HCT116 (cell line): Measurements from ENCODE around the gene TRIM24. TPM values are rescaled to one million over a fixed set of nuclear protein-coding genes. Genes with fewer than 3 reads are reported as not detected.

ENCODE experiments used
- ATAC-seq: fragments of 200-7000 bp; cut with Tn5 transposase; 2 replicates; pipeline ENCODE4 v1.9.1; 2020; ENCODE audit warnings: mild to moderate bottlenecking, moderate library complexity
- BruUV-seq: library from RNA; stranded (reverse); fragments of 400-500 nt; replicated peaks from 2 replicates; lab custom pipeline; 2021; lab: Mats Ljungman, UMichigan
- CTCF ChIA-PET: fragments of 300-600 bp; sonication (Branson Sonifier 250); formaldehyde crosslinking; loops from one replicate; lab custom pipeline; 2021; ENCODE audit warnings: antibody characterized with exemption; lab: Charles Lee
- POLR2A ChIA-PET: fragments of 300-600, 350-600 bp; sonication (Branson Sonifier 250); formaldehyde crosslinking; loops from one replicate; lab custom pipeline; 2021; ENCODE audit warnings: antibody characterized with exemption; lab: Charles Lee
- RAD21 ChIA-PET, 2 experiments: fragments of 300-600 bp; sonication (Branson Sonifier 250); formaldehyde crosslinking; loops; one replicate each; lab custom pipeline; 2023; ENCODE audit warnings: low total read pairs in 2 of 2; ENCODE audit not compliant: uncharacterized antibody in 2 of 2, unreplicated experiment in 2 of 2, low non-redundant PET in 1 of 2; lab: Charles Lee
- DNase-seq: peaks from one replicate; pipeline ENCODE4 v3.0.0-alpha.2; 2010; ENCODE audit warnings: low read depth, low spot score
- H2AFZ ChIP-seq: fragments of 200-600 bp; shearing (Covaris generic), sonication (generic); 2 replicates; pipeline ENCODE4 v1.6.1; 2017; ENCODE audit warnings: low read depth, mixed run types, mixed read lengths, antibody characterized with exemption, low read length; ENCODE audit not compliant: poor library complexity, severe bottlenecking
- H3K27ac ChIP-seq: 2 replicates; pipeline ENCODE4 v1.5.1; 2012; ENCODE audit warnings: low read depth, low read length
- H3K27me3 ChIP-seq: fragments of 200-600 bp; sonication (generic); 2 replicates; pipeline ENCODE4 v1.6.1; 2016; ENCODE audit warnings: mixed run types, low read length, mixed read lengths; ENCODE audit not compliant: insufficient read depth
- H3K36me3 ChIP-seq, 2 experiments: fragments of 200-500 bp in 1 of 2; fragments of 200-600 bp in 1 of 2; sonication (Bioruptor generic) in 1 of 2; sonication (generic) in 1 of 2; 2 replicates each; pipeline versions ENCODE4 v1.5.1 to v1.6.1; 2014 to 2016; ENCODE audit warnings: low read length in 2 of 2, inconsistent platforms in 1 of 2, mixed read lengths in 1 of 2, mixed run types in 1 of 2; ENCODE audit not compliant: insufficient read depth in 2 of 2, control insufficient read depth in 1 of 2
- H3K4me1 ChIP-seq, 2 experiments: fragments of 200-600 bp in 1 of 2; sonication (generic) in 1 of 2; 2 replicates each; pipeline versions ENCODE4 v1.5.1 to v1.6.1; 2012 to 2017; ENCODE audit warnings: low read length in 2 of 2, inconsistent platforms in 1 of 2, mild to moderate bottlenecking in 1 of 2, mixed read lengths in 1 of 2, mixed run types in 1 of 2, moderate library complexity in 1 of 2; ENCODE audit not compliant: insufficient read depth in 2 of 2, control insufficient read depth in 1 of 2
- H3K4me2 ChIP-seq: fragments of 200-600 bp; sonication (generic); 2 replicates; pipeline ENCODE4 v1.6.1; 2017; ENCODE audit warnings: mixed run types, low read length, mixed read lengths
- H3K4me3 ChIP-seq, 2 experiments: fragments of 200-600 bp in 1 of 2; sonication (generic) in 1 of 2; replicated peaks in 1 of 2; 2 replicates each; pipeline ENCODE4 v1.5.1; 2011 to 2016; ENCODE audit warnings: low read length in 2 of 2, control low read depth in 1 of 2, low read depth in 1 of 2, mild to moderate bottlenecking in 1 of 2, mixed read lengths in 1 of 2, mixed run types in 1 of 2
- H3K79me2 ChIP-seq: fragments of 200-600 bp; sonication (generic); 2 replicates; pipeline ENCODE4 v1.6.1; 2017; ENCODE audit warnings: mild to moderate bottlenecking, mixed run types, low read length, moderate library complexity, mixed read lengths; ENCODE audit not compliant: insufficient read depth
- H3K9ac ChIP-seq: fragments of 200-600 bp; sonication (generic); 2 replicates; pipeline ENCODE4 v1.6.1; 2016; ENCODE audit warnings: low read length, mixed read lengths
- H3K9me2 ChIP-seq: fragments of 200-600 bp; sonication (generic), shearing (Covaris generic); 2 replicates; pipeline ENCODE4 v1.6.1; 2017; ENCODE audit warnings: mixed run types, mild to moderate bottlenecking, moderate library complexity; ENCODE audit not compliant: insufficient read depth
- H3K9me3 ChIP-seq, 2 experiments: fragments of 200-500 bp in 1 of 2; fragments of 200-600 bp in 1 of 2; sonication (Bioruptor generic) in 1 of 2; sonication (generic) in 1 of 2; 2 replicates each; pipeline ENCODE4 v1.6.1; 2014 to 2017; ENCODE audit warnings: low read length in 2 of 2, mixed read lengths in 2 of 2, inconsistent platforms in 1 of 2, low read depth in 1 of 2, mild to moderate bottlenecking in 1 of 2, mixed run types in 1 of 2, moderate library complexity in 1 of 2; ENCODE audit not compliant: control insufficient read depth in 1 of 2, insufficient read depth in 1 of 2
- H4K20me1 ChIP-seq: fragments of 200-600 bp; sonication (generic), shearing (Covaris generic); 2 replicates; pipeline ENCODE4 v1.6.1; 2017; ENCODE audit warnings: mixed run types, mild to moderate bottlenecking, moderate library complexity; ENCODE audit not compliant: insufficient read depth
- CBX3 ChIP-seq: IDR thresholded peaks from 2 replicates; pipeline ENCODE4 v1.6.1; 2012; ENCODE audit warnings: low read depth
- EZH2 ChIP-seq: fragments of 200-600 bp; sonication (generic); IDR thresholded peaks from 2 replicates; pipeline ENCODE4 v1.6.1; 2017; ENCODE audit warnings: antibody characterized with exemption, mixed run types
- EZH2phosphoT487 ChIP-seq: fragments of 200-600 bp; IDR thresholded peaks from 2 replicates; pipeline ENCODE4 v1.6.1; 2018; ENCODE audit warnings: antibody characterized with exemption, borderline replicate concordance
- FOSL1 ChIP-seq: IDR thresholded peaks from 2 replicates; pipeline ENCODE4 v1.6.1; 2012; ENCODE audit warnings: low read depth
- POLR2A ChIP-seq: IDR thresholded peaks from 2 replicates; pipeline ENCODE4 v1.7.0; 2011; ENCODE audit warnings: borderline replicate concordance; ENCODE audit not compliant: insufficient read depth, insufficient read length; ENCODE audit errors: extremely low read depth
- REST ChIP-seq: IDR thresholded peaks from 2 replicates; pipeline ENCODE4 v1.6.1; 2012; ENCODE audit warnings: low read depth
- SP1 ChIP-seq: IDR thresholded peaks from 2 replicates; pipeline ENCODE4 v1.6.1; 2012; ENCODE audit warnings: low read depth
- TCF7L2 ChIP-seq: IDR thresholded peaks from 2 replicates; pipeline ENCODE4 v1.7.0; 2011; ENCODE audit warnings: borderline replicate concordance, inconsistent platforms; ENCODE audit not compliant: insufficient read depth, insufficient read length; ENCODE audit errors: extremely low read depth
- YY1 ChIP-seq: IDR thresholded peaks from 2 replicates; pipeline ENCODE4 v1.6.1; 2011; ENCODE audit warnings: low read length, low read depth, moderate library complexity, mild to moderate bottlenecking; ENCODE audit not compliant: insufficient replicate concordance; ENCODE audit errors: extremely low read depth
- ZFX ChIP-seq: fragments of 450-650 bp; IDR thresholded peaks from 2 replicates; pipeline ENCODE4 v1.6.1; 2017
- ZNF274 ChIP-seq: fragments of 200-500 bp; sonication (Bioruptor generic); IDR thresholded peaks from 2 replicates; pipeline ENCODE4 v1.6.1; 2014; ENCODE audit warnings: mild to moderate bottlenecking, low read depth, low read length, inconsistent platforms
- intact Hi-C: fragments of 100-400 bp; cut with micrococcal nuclease; formaldehyde crosslinking; loops from 2 replicates; pipeline ENCODE4 v1.10.0; 2022
- total RNA-seq: library from RNA; stranded (reverse); gene quantifications from one replicate; pipeline ENCODE4 v1.2.1, GENCODE V29; 2021; ENCODE audit not compliant: unreplicated experiment

TRIM24 gene
- total RNA-seq, 1 experiment from 2014 or later, result 12.8 TPM

- no peak for ATAC-seq
- H3K27ac ChIP-seq, result no peak overlapping the region
- no peaks in the 10 kb centered on the region for H3K9me3 ChIP-seq
- H3K4me3 ChIP-seq, result no peak overlapping the region
- intact Hi-C loops, result no loop called here
- no peak overlapping the region for H3K9ac ChIP-seq
- ChIA-PET CTCF (no interaction called here), POLR2A (no interaction called here), RAD21 (no interaction called here)
- no peaks in the 10 kb centered on the region for H3K27me3 ChIP-seq
- no peaks in the 10 kb centered on the region for H3K79me2 ChIP-seq
- no peak overlapping the region for H2AFZ ChIP-seq
- no peaks in the 10 kb centered on the region for H4K20me1 ChIP-seq
- H3K4me1 ChIP-seq, result peaks cover 0 to 11% of the 10 kb centered on the region in 2 experiments; a peak in 1 of 4 replicates
- no peak for TF ChIP-seq ZNF274
- TF ChIP-seq EZH2phosphoT487, result no peak
- TF ChIP-seq TCF7L2, result no peak
- TF ChIP-seq POLR2A, result no peak
- TF ChIP-seq CBX3, result no peak
- TF ChIP-seq REST, result no peak
- TF ChIP-seq SP1, result no peak
- TF ChIP-seq EZH2, result no peak
- no peak for TF ChIP-seq YY1
- TF ChIP-seq FOSL1, result no peak
- no peak for TF ChIP-seq ZFX
- H3K36me3 ChIP-seq, result no peaks in the 10 kb centered on the region
- H3K4me2 ChIP-seq, result no peak overlapping the region
- H3K9me2 ChIP-seq, result no peaks in the 10 kb centered on the region
- no TSS peak for BruUV-seq
- DNase-seq, result no peak
These were observed 19.6 kb upstream of the TRIM24 start for GRCh38 chr7:138440460-138440859.
